H1 (cell line): ENCODE results near the gene BRSK2. TPM values are rescaled to one million over a fixed set of nuclear protein-coding genes. Genes with fewer than 3 reads are reported as not detected.

Experiments
- EP300 ChIP-seq, 2 experiments: IDR thresholded peaks; 1 replicate in 1 of 2; 2 replicates in 1 of 2; pipeline ENCODE4 v1.6.1; 2011 to 2012; ENCODE audit warnings: low read depth in 2 of 2, low read length in 2 of 2, mild to moderate bottlenecking in 2 of 2, borderline replicate concordance in 1 of 2, inconsistent platforms in 1 of 2, moderate library complexity in 1 of 2
- POU5F1 ChIP-seq: IDR thresholded peaks from 2 replicates; pipeline ENCODE4 v1.6.1; 2011; ENCODE audit warnings: low read depth, mild to moderate bottlenecking, low read length, moderate library complexity
- RFX5 ChIP-seq: IDR thresholded peaks from 2 replicates; pipeline ENCODE4 v1.6.1; 2011; ENCODE audit warnings: low read depth, low read length, improper control_type of control experiment, borderline replicate concordance
- RNF2 ChIP-seq: fragments of 200-900, 300-1000 bp; sonication (generic); IDR thresholded peaks from 2 replicates; pipeline ENCODE4 v1.7.1; 2016; ENCODE audit warnings: borderline replicate concordance, low read depth, mild to moderate bottlenecking, antibody characterized with exemption, low read length; ENCODE audit not compliant: poor library complexity, severe bottlenecking; ENCODE audit errors: missing control alignments
- SAP30 ChIP-seq: fragments of 300-600 bp; sonication (generic); IDR thresholded peaks from 2 replicates; pipeline ENCODE4 v1.7.1; 2012; ENCODE audit warnings: low read length, moderate library complexity, mild to moderate bottlenecking, inconsistent platforms; ENCODE audit not compliant: insufficient read depth, insufficient replicate concordance
- YY1 ChIP-seq: IDR thresholded peaks from 2 replicates; pipeline ENCODE4 v1.6.1; 2011; ENCODE audit warnings: low read depth, mild to moderate bottlenecking, low read length
- ZNF274 ChIP-seq: IDR thresholded peaks from 2 replicates; pipeline ENCODE4 v1.7.0; 2012; ENCODE audit warnings: low read length, borderline replicate concordance; ENCODE audit errors: extremely low read depth
- polyA plus RNA-seq, 7 experiments: library from polyadenylated mRNA; depleted of rRNA in 3 of 7; stranded (reverse) in 5 of 7; unstranded in 2 of 7; fragments of >200 nt in 5 of 7; fragments of 200-250 nt in 2 of 7; gene quantifications; 1 replicate in 5 of 7; 2 replicates in 1 of 7; 4 replicates in 1 of 7; pipeline versions ENCODE4 v1.2.1 to v1.2.3, GENCODE V29; 2011 to 2013; ENCODE audit warnings: missing spikeins in 2 of 7, mixed read lengths in 2 of 7
- total RNA-seq: library from RNA; stranded (reverse); fragmentation: NEBNext Ultra II Directional; extraction: Animal tissue kit (Norgen Biotek cat#: 25700); gene quantifications from 2 replicates; pipeline ENCODE4 v1.2.1, GENCODE V29; 2021
- TF ChIP-seq, protein P1 (sequence below): fragments of 300-600 bp; sonication (generic); IDR thresholded peaks from 2 replicates; pipeline ENCODE4 v1.7.1; 2012; ENCODE audit warnings: low read length, moderate library complexity, mild to moderate bottlenecking, inconsistent platforms; ENCODE audit not compliant: insufficient replicate concordance
- TF ChIP-seq, protein P2 (sequence below), 3 experiments: IDR thresholded peaks; 1 replicate in 2 of 3; 2 replicates in 1 of 3; pipeline versions ENCODE4 v1.5.1 to v1.6.1; 2011; ENCODE audit warnings: low read length in 3 of 3, mild to moderate bottlenecking in 3 of 3, inconsistent platforms in 2 of 3, low read depth in 1 of 3, moderate library complexity in 1 of 3; ENCODE audit not compliant: insufficient read depth in 1 of 3; ENCODE audit errors: control extremely low read depth in 1 of 3

The BRSK2 gene
- total and polyA plus RNA-seq, 2 of the 8 experiments (the other 6 are each of a cell fraction or from before 2014, with no cell fraction given) = 17.3 to 27.1 TPM

DNA sequence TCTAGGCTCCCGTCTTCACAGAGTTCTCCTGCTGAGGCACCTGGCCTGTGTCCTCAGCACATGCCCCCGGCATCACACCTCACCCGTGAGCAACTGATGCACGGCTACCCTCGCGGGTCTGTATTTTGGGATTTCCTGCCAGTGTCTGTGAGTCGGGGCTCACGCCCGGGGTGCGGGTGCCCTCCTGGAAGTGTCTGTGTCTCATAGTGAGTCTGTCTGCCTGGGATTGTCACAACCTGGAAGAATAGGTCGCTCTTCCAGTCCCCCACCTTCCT lies 11.4 kb downstream of the BRSK2 start (continued):
- TF ChIP-seq, protein P1, sequence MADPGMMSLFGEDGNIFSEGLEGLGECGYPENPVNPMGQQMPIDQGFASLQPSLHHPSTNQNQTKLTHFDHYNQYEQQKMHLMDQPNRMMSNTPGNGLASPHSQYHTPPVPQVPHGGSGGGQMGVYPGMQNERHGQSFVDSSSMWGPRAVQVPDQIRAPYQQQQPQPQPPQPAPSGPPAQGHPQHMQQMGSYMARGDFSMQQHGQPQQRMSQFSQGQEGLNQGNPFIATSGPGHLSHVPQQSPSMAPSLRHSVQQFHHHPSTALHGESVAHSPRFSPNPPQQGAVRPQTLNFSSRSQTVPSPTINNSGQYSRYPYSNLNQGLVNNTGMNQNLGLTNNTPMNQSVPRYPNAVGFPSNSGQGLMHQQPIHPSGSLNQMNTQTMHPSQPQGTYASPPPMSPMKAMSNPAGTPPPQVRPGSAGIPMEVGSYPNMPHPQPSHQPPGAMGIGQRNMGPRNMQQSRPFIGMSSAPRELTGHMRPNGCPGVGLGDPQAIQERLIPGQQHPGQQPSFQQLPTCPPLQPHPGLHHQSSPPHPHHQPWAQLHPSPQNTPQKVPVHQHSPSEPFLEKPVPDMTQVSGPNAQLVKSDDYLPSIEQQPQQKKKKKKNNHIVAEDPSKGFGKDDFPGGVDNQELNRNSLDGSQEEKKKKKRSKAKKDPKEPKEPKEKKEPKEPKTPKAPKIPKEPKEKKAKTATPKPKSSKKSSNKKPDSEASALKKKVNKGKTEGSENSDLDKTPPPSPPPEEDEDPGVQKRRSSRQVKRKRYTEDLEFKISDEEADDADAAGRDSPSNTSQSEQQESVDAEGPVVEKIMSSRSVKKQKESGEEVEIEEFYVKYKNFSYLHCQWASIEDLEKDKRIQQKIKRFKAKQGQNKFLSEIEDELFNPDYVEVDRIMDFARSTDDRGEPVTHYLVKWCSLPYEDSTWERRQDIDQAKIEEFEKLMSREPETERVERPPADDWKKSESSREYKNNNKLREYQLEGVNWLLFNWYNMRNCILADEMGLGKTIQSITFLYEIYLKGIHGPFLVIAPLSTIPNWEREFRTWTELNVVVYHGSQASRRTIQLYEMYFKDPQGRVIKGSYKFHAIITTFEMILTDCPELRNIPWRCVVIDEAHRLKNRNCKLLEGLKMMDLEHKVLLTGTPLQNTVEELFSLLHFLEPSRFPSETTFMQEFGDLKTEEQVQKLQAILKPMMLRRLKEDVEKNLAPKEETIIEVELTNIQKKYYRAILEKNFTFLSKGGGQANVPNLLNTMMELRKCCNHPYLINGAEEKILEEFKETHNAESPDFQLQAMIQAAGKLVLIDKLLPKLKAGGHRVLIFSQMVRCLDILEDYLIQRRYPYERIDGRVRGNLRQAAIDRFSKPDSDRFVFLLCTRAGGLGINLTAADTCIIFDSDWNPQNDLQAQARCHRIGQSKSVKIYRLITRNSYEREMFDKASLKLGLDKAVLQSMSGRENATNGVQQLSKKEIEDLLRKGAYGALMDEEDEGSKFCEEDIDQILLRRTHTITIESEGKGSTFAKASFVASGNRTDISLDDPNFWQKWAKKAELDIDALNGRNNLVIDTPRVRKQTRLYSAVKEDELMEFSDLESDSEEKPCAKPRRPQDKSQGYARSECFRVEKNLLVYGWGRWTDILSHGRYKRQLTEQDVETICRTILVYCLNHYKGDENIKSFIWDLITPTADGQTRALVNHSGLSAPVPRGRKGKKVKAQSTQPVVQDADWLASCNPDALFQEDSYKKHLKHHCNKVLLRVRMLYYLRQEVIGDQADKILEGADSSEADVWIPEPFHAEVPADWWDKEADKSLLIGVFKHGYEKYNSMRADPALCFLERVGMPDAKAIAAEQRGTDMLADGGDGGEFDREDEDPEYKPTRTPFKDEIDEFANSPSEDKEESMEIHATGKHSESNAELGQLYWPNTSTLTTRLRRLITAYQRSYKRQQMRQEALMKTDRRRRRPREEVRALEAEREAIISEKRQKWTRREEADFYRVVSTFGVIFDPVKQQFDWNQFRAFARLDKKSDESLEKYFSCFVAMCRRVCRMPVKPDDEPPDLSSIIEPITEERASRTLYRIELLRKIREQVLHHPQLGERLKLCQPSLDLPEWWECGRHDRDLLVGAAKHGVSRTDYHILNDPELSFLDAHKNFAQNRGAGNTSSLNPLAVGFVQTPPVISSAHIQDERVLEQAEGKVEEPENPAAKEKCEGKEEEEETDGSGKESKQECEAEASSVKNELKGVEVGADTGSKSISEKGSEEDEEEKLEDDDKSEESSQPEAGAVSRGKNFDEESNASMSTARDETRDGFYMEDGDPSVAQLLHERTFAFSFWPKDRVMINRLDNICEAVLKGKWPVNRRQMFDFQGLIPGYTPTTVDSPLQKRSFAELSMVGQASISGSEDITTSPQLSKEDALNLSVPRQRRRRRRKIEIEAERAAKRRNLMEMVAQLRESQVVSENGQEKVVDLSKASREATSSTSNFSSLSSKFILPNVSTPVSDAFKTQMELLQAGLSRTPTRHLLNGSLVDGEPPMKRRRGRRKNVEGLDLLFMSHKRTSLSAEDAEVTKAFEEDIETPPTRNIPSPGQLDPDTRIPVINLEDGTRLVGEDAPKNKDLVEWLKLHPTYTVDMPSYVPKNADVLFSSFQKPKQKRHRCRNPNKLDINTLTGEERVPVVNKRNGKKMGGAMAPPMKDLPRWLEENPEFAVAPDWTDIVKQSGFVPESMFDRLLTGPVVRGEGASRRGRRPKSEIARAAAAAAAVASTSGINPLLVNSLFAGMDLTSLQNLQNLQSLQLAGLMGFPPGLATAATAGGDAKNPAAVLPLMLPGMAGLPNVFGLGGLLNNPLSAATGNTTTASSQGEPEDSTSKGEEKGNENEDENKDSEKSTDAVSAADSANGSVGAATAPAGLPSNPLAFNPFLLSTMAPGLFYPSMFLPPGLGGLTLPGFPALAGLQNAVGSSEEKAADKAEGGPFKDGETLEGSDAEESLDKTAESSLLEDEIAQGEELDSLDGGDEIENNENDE = no peak
- TF ChIP-seq, protein P2, sequence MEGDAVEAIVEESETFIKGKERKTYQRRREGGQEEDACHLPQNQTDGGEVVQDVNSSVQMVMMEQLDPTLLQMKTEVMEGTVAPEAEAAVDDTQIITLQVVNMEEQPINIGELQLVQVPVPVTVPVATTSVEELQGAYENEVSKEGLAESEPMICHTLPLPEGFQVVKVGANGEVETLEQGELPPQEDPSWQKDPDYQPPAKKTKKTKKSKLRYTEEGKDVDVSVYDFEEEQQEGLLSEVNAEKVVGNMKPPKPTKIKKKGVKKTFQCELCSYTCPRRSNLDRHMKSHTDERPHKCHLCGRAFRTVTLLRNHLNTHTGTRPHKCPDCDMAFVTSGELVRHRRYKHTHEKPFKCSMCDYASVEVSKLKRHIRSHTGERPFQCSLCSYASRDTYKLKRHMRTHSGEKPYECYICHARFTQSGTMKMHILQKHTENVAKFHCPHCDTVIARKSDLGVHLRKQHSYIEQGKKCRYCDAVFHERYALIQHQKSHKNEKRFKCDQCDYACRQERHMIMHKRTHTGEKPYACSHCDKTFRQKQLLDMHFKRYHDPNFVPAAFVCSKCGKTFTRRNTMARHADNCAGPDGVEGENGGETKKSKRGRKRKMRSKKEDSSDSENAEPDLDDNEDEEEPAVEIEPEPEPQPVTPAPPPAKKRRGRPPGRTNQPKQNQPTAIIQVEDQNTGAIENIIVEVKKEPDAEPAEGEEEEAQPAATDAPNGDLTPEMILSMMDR (IDR thresholded peaks at IDR 0.05; ENCODE audit: control extremely low read depth in 1 of 3, insufficient read depth in 1 of 3, low read depth in 1 of 3, low read length in 3 of 3) = no peak
- TF ChIP-seq RNF2 (no peak), SAP30 (no peak), RFX5 (no peak), POU5F1 (no peak), EP300 (IDR thresholded peaks at IDR 0.05; ENCODE audit: borderline replicate concordance in 1 of 2, low read depth in 2 of 2, low read length in 2 of 2) (no peak), YY1 (no peak), ZNF274 (no peak)
